Progenitor cell of endocrine pancreas (in vitro differentiated cells): ENCODE data around the gene GRWD1. TPM values are rescaled to one million over a fixed set of nuclear protein-coding genes. Genes with fewer than 3 reads are reported as not detected.

Experiments used
- DNase-seq: peaks from one replicate; pipeline ENCODE4 v3.0.0; 2021; ENCODE audit warnings: low spot score; ENCODE audit not compliant: unreplicated experiment
- H3K27ac Mint-ChIP-seq: 2 replicates; pipeline ENCODE4 v1.8.0; 2021; ENCODE audit warnings: mild to moderate bottlenecking, moderate library complexity, mixed read lengths
- H3K27me3 Mint-ChIP-seq: 2 replicates; pipeline ENCODE4 v1.8.0; 2021; ENCODE audit warnings: mixed read lengths
- H3K36me3 Mint-ChIP-seq: 2 replicates; pipeline ENCODE4 v1.8.0; 2022; ENCODE audit warnings: mixed read lengths; ENCODE audit not compliant: insufficient read depth
- H3K4me1 Mint-ChIP-seq: 2 replicates; pipeline ENCODE4 v1.8.0; 2021; ENCODE audit warnings: low read depth, mixed read lengths
- H3K4me3 Mint-ChIP-seq: 2 replicates; pipeline ENCODE4 v1.8.0; 2021; ENCODE audit warnings: low read depth, mild to moderate bottlenecking, moderate library complexity, mixed read lengths
- H3K9me3 Mint-ChIP-seq: 2 replicates; pipeline ENCODE4 v1.8.0; 2021; ENCODE audit warnings: low read depth, mixed read lengths
- CTCF ChIP-seq: fragments of 200-600 bp; sonication (generic); IDR thresholded peaks from one replicate; pipeline ENCODE4 v1.5.0; 2021; ENCODE audit warnings: antibody characterized with exemption, mild to moderate bottlenecking; ENCODE audit not compliant: unreplicated experiment
- total RNA-seq: library from RNA; stranded (reverse); gene quantifications from 2 replicates; pipeline ENCODE4 v1.2.1, GENCODE V29; 2021

The GRWD1 gene
- total RNA-seq, 1 donor from 2014 or later: 35.9 TPM

GRCh38 chr19:48446579-48446978 is 796 bp downstream of the GRWD1 start:
- TF ChIP-seq CTCF: no peak
- peaks cover 11% of the 10 kb centered on the region for H3K36me3 Mint-ChIP-seq
- no peak for DNase-seq
- H3K9me3 Mint-ChIP-seq: no peaks in the 10 kb centered on the region
- no peaks in the 10 kb centered on the region for H3K27me3 Mint-ChIP-seq
- H3K4me3 Mint-ChIP-seq: peak overlapping the region; percentile 94
- H3K4me1 Mint-ChIP-seq: peaks cover 13% of the 10 kb centered on the region
- H3K27ac Mint-ChIP-seq: peak overlapping the region; percentile 96

GRCh38 chr19:48448563-48448962 is 2.8 kb downstream of the GRWD1 start:
- Mint-ChIP-seq H3K4me3 (no peak overlapping the region), H3K9me3 (no peaks in the 10 kb centered on the region), H3K27ac (no peak overlapping the region), H3K4me1 (peaks cover 13% of the 10 kb centered on the region), H3K36me3 (peaks cover 12% of the 10 kb centered on the region), H3K27me3 (no peaks in the 10 kb centered on the region)
- TF ChIP-seq CTCF: no peak
- no peak for DNase-seq

- Mint-ChIP-seq H3K27me3 (no peaks in the 10 kb centered on the region), H3K9me3 (no peaks in the 10 kb centered on the region), H3K36me3 (peaks cover 14% of the 10 kb centered on the region), H3K4me1 (peaks cover 4% of the 10 kb centered on the region), H3K27ac (no peak overlapping the region), H3K4me3 (no peak overlapping the region)
- no peak for TF ChIP-seq CTCF
- DNase-seq: no peak
Observed at GRCh38 chr19:48450441-48450840, 4.7 kb downstream of the GRWD1 start.

GRCh38 chr19:48450863-48451262 is 5.1 kb downstream of the GRWD1 start:
- Mint-ChIP-seq H3K9me3 (no peaks in the 10 kb centered on the region), H3K36me3 (peaks cover 14% of the 10 kb centered on the region), H3K27ac (no peak overlapping the region), H3K27me3 (no peaks in the 10 kb centered on the region), H3K4me1 (peaks cover 4% of the 10 kb centered on the region), H3K4me3 (no peak overlapping the region)
- TF ChIP-seq CTCF: no peak
- DNase-seq: no peak

- no peak for DNase-seq
- TF ChIP-seq CTCF: no peak
- Mint-ChIP-seq H3K27ac (no peak overlapping the region), H3K36me3 (peaks cover 14% of the 10 kb centered on the region), H3K4me1 (no peaks in the 10 kb centered on the region), H3K9me3 (no peaks in the 10 kb centered on the region), H3K27me3 (no peaks in the 10 kb centered on the region), H3K4me3 (no peak overlapping the region)
Observed at GRCh38 chr19:48451624-48452023, 5.8 kb downstream of the GRWD1 start.
